ENCODE data around the gene GP9. TPM values are rescaled to one million over a fixed set of nuclear protein-coding genes. Genes with fewer than 3 reads are reported as not detected.

The GP9 gene
- total RNA-seq, 1 experiment from 2014 or later: not detected

DNA sequence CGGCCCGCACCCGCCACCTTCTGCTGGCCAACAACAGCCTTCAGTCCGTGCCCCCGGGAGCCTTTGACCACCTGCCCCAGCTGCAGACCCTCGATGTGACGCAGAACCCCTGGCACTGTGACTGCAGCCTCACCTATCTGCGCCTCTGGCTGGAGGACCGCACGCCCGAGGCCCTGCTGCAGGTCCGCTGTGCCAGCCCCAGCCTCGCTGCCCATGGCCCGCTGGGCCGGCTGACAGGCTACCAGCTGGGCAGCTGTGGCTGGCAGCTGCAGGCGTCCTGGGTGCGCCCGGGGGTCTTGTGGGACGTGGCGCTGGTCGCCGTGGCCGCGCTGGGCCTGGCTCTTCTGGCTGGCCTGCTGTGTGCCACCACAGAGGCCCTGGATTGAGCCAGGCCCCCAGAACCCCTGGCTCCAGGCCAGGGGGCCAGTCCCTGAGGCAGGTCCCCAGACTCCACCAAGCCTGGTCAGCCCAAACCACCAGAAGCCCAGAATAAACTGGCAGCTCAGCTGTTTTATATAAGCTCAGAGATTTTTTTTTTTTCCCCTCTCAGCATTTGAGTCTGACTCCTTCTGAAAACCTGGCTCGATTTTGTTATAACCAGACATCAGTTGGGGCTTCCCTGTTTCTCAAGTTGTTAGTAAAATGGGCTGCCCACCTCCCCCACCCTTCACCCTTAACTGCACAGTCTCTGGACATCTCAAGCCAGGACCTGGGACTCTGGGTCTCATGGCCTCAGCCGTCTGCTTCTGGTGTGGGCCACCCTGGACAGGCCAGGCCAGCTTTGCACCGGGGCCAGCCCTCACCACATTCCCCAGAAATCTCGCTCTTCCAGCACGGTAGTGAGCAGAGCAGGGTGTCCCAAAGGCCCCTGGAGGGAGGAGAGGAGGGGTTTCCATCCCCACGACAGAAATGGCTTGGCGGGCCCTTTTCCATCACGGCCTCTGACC, 1.6 kb downstream of the GP9 start:
- Mint-ChIP-seq H3K4me3 (ENCODE audit: low read depth, unreplicated experiment) (no peak overlapping the region), H3K27ac (ENCODE audit: unreplicated experiment) (no peak overlapping the region)
- intact Hi-C loops (cut with micrococcal nuclease; ENCODE audit: unreplicated experiment): no loop called here

DNA sequence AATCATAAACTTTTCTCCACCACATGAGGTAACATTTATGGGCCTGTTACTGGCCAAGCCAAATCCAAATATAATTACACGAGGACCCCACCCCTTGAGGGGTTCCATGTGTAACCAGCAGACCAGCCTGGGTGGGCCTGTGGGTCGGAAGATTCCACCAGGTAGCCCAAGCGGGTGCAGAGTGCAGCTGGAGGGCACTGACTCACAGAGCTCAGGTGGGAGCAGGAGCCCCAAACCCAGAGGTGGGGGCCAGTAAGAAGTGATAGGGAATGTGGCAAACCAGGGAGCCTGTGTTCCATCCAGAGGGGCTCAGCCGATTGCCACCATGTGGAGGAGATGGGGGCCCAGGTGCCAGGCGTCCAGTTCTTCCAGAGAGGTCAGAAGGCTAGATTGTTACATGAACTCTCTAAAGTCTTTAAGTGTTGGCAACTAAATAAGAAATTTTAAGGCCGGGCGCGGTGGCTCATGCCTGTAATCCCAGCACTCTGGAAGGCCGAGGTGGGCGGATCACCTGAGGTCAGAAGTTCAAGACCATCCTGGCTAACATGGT, 2.6 kb downstream of the GP9 start:
- BruUV-seq (replicated peaks): no TSS peak
- H3K27ac Mint-ChIP-seq (ENCODE audit: unreplicated experiment): no peak overlapping the region
- DNase-seq: no peak

More for the DNA sequence above, 1.6 kb downstream of the GP9 start:
- peaks cover under 1% of the 10 kb centered on the region for H3K4me1 Mint-ChIP-seq (ENCODE audit: low read depth, unreplicated experiment)
- BruUV-seq (replicated peaks): no TSS peak
- CTCF ChIA-PET: interaction anchor here (0.6 to 1.0 kb wide), 3 partner anchors 9 to 92 kb away, joined by 3 read pairs; no protein-coding TSS in a partner anchor
- TF ChIP-seq, protein P1, sequence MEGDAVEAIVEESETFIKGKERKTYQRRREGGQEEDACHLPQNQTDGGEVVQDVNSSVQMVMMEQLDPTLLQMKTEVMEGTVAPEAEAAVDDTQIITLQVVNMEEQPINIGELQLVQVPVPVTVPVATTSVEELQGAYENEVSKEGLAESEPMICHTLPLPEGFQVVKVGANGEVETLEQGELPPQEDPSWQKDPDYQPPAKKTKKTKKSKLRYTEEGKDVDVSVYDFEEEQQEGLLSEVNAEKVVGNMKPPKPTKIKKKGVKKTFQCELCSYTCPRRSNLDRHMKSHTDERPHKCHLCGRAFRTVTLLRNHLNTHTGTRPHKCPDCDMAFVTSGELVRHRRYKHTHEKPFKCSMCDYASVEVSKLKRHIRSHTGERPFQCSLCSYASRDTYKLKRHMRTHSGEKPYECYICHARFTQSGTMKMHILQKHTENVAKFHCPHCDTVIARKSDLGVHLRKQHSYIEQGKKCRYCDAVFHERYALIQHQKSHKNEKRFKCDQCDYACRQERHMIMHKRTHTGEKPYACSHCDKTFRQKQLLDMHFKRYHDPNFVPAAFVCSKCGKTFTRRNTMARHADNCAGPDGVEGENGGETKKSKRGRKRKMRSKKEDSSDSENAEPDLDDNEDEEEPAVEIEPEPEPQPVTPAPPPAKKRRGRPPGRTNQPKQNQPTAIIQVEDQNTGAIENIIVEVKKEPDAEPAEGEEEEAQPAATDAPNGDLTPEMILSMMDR (IDR thresholded peaks at IDR 0.05; ENCODE audit: unreplicated experiment): no peak
- H3K36me3 Mint-ChIP-seq (ENCODE audit: insufficient read depth, unreplicated experiment): peaks cover 4% of the 10 kb centered on the region
- peaks cover 39% of the 10 kb centered on the region for H3K27me3 Mint-ChIP-seq (ENCODE audit: unreplicated experiment)
- H3K9me3 Mint-ChIP-seq (ENCODE audit: low read depth, unreplicated experiment): no peaks in the 10 kb centered on the region
- DNase-seq: no peak

DNA sequence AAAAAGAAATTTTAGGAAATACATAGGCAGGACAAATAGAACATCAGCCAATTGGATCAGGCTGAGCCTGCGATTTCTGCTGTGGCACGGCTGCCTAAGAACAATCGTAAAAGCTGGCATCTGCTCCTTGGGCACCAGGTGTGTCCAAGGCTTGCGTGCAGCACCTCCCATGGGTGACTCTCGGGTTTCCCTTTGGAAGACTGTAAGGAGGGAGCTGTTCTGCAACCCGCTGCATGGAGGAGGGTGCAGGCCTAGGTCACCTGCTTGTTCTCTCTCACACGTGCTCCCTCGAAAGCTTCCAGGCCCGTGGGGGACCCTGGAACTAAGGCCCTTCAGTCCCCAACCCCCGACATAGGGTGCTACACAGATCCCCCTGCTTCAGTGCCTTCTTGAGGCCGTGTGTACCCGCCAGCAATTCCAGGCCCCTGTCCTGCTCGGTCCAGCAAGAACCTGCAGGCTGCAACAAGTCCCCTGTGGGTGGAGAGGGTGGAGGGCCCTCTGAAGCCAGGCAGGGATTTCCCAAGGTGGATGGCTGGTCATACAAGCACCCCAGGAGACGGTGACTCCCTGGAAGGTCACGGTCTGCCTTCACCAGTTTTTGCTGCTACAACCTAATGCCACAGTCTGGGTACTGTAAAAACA, 3.4 kb downstream of the GP9 start:
- intact Hi-C loops (cut with micrococcal nuclease; ENCODE audit: unreplicated experiment): no loop called here
- TF ChIP-seq, protein P1 (IDR thresholded peaks at IDR 0.05; ENCODE audit: unreplicated experiment): no peak
- H3K9me3 Mint-ChIP-seq (ENCODE audit: low read depth, unreplicated experiment): no peaks in the 10 kb centered on the region
- no TSS peak for BruUV-seq (replicated peaks)
- no peak for DNase-seq
- peaks cover 4% of the 10 kb centered on the region for H3K36me3 Mint-ChIP-seq (ENCODE audit: insufficient read depth, unreplicated experiment)
- H3K27ac Mint-ChIP-seq (ENCODE audit: unreplicated experiment): no peak overlapping the region
- H3K4me1 Mint-ChIP-seq (ENCODE audit: low read depth, unreplicated experiment): no peaks in the 10 kb centered on the region
- H3K4me3 Mint-ChIP-seq (ENCODE audit: low read depth, unreplicated experiment): no peak overlapping the region
- CTCF ChIA-PET: interaction anchor here (0.6 to 0.9 kb wide), 2 partner anchors 41 to 322 kb away, joined by 3 to 4 read pairs; no protein-coding TSS in a partner anchor
- H3K27me3 Mint-ChIP-seq (ENCODE audit: unreplicated experiment): peaks cover 33% of the 10 kb centered on the region

More for the DNA sequence above, 2.6 kb downstream of the GP9 start:
- intact Hi-C loops (cut with micrococcal nuclease; ENCODE audit: unreplicated experiment): no loop called here
- CTCF ChIA-PET: interaction anchor here (0.6 to 0.9 kb wide), 2 partner anchors 41 to 323 kb away, joined by 3 to 4 read pairs; no protein-coding TSS in a partner anchor
- H3K4me1 Mint-ChIP-seq (ENCODE audit: low read depth, unreplicated experiment): no peaks in the 10 kb centered on the region
- no peaks in the 10 kb centered on the region for H3K9me3 Mint-ChIP-seq (ENCODE audit: low read depth, unreplicated experiment)
- TF ChIP-seq, protein P1 (IDR thresholded peaks at IDR 0.05; ENCODE audit: unreplicated experiment): no peak
- peaks cover 4% of the 10 kb centered on the region for H3K36me3 Mint-ChIP-seq (ENCODE audit: insufficient read depth, unreplicated experiment)
- no peak overlapping the region for H3K4me3 Mint-ChIP-seq (ENCODE audit: low read depth, unreplicated experiment)
- peaks cover 34% of the 10 kb centered on the region for H3K27me3 Mint-ChIP-seq (ENCODE audit: unreplicated experiment)

DNA sequence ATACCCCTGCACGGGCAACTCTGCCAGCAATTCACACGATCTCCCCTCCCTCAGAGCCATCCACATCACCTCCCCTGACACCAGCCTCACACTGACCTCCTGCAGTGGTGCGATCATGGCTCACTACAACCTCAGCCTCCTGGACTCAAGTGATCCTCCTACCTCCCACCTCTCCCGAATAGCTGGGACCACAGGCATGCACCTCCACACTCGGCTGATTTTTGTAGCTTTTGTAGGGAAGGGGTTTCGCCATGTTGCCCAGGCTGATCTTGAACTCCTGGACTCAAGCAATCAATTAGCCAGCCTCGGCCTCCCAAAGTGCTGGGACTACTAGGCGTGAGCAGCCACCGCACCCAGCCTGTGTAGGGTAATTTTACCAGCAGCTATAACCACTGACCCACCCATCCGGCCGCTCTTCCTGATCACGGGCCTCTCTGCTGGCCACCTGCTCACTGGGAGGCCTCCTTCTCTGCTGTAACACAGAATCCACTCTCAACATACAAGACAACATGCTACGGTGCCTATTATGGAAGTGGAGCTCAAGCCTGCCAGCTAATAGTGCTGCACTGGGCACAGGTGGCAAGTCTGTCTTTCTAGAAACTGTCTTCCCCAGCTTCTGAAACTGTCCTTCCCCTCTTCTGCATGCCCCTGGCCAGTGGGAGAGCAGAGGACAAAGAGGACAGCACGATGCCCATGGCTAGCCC, 4.6 kb downstream of the GP9 start:
- intact Hi-C loops (cut with micrococcal nuclease; ENCODE audit: unreplicated experiment): no loop called here
- Mint-ChIP-seq H3K4me3 (ENCODE audit: low read depth, unreplicated experiment) (no peak overlapping the region), H3K36me3 (ENCODE audit: insufficient read depth, unreplicated experiment) (peaks cover 4% of the 10 kb centered on the region), H3K27ac (ENCODE audit: unreplicated experiment) (no peak overlapping the region), H3K4me1 (ENCODE audit: low read depth, unreplicated experiment) (no peaks in the 10 kb centered on the region), H3K27me3 (ENCODE audit: unreplicated experiment) (peaks cover 42% of the 10 kb centered on the region), H3K9me3 (ENCODE audit: low read depth, unreplicated experiment) (peaks cover 3% of the 10 kb centered on the region)
- TF ChIP-seq, protein P1 (IDR thresholded peaks at IDR 0.05; ENCODE audit: unreplicated experiment): no peak
- BruUV-seq (replicated peaks): no TSS peak
- DNase-seq: no peak
- CTCF ChIA-PET: interaction anchor here (0.6 to 0.9 kb wide), 4 partner anchors 12 to 91 kb away, joined by 3 to 4 read pairs (median 3); no protein-coding TSS in a partner anchor
